ENCODE measurements around the gene GJA4. TPM values are rescaled to one million over a fixed set of nuclear protein-coding genes. Genes with fewer than 3 reads are reported as not detected.

GJA4 gene
- polyA plus RNA-seq, 1 donor = 15.0 TPM

DNA sequence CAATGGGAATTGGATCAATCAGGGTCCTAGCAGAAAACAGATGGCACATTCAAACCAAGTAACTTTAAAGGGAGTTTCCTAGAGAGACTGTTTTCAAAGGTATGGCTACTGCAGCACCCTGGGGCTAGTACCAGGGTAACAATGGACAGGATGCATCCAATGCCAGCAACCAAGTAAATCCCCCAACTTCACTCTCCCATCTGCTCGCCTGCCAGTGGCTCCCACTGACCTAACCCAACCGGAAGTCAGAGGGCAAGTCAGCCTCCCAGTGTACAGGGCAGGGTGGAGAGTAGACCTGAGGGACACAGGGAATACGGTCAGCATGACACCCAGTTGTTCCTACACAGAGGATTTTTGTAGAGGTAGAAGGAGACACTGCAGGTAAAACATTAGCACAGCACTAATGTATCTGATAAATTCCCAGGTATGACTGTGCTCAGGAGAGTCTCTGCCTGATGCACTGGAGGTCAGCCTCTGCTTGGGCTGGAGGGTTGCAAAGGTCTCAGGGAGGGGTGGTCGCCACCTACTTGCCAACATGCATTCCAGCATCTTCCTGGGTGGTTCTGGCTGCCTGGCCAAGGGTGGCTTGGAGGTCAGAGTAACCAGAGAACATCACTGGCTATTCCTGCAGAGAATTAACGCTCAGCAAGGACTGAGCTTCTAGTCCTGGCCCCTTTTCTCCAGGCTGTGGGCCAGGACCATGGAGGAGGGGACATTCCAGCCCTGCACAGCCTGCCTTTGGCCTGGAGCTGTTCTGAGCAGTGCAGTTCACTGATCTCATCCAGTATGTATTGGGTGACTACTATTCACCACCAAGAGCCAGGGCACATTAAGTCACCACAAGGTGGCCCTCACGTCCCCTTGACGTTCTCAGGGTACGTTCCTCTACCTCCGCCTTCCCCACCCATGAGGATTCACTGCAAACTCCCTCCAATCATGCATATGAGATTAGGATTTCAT lies 5.1 kb upstream of the GJA4 start:
- no peak for DNase-seq
- Histone ChIP-seq H3K36me3 (ENCODE audit: control insufficient read depth, insufficient read depth, low read length) (no peaks in the 10 kb centered on the region), H3K4me3 (ENCODE audit: low read length) (no peak overlapping the region), H3K9me3 (ENCODE audit: control insufficient read depth, low read depth, low read length) (no peaks in the 10 kb centered on the region), H3K27ac (ENCODE audit: low read length) (no peak overlapping the region), H3K4me1 (ENCODE audit: control insufficient read depth, insufficient read depth, low read length) (peaks cover 3% of the 10 kb centered on the region), H3K27me3 (ENCODE audit: control insufficient read depth, insufficient read depth, low read length) (peaks cover 21% of the 10 kb centered on the region)
- WGBS (ENCODE audit: insufficient coverage, low lambda C conversion rate) = no CpG with 5 or more reads among the region's 9 CpGs

- no CpG with 5 or more reads among the region's 6 CpGs for WGBS (ENCODE audit: insufficient coverage, low lambda C conversion rate)
- no peak for DNase-seq
- Histone ChIP-seq H3K27ac (ENCODE audit: low read length) (no peak overlapping the region), H3K36me3 (ENCODE audit: control insufficient read depth, insufficient read depth, low read length) (no peaks in the 10 kb centered on the region), H3K27me3 (ENCODE audit: control insufficient read depth, insufficient read depth, low read length) (peaks cover 29% of the 10 kb centered on the region), H3K4me3 (ENCODE audit: low read length) (no peak overlapping the region), H3K4me1 (ENCODE audit: control insufficient read depth, insufficient read depth, low read length) (peaks cover 3% of the 10 kb centered on the region), H3K9me3 (ENCODE audit: control insufficient read depth, low read depth, low read length) (no peaks in the 10 kb centered on the region)
Observed at GRCh38 chr1:34790985-34791384, 1.8 kb upstream of the GJA4 start.

DNA sequence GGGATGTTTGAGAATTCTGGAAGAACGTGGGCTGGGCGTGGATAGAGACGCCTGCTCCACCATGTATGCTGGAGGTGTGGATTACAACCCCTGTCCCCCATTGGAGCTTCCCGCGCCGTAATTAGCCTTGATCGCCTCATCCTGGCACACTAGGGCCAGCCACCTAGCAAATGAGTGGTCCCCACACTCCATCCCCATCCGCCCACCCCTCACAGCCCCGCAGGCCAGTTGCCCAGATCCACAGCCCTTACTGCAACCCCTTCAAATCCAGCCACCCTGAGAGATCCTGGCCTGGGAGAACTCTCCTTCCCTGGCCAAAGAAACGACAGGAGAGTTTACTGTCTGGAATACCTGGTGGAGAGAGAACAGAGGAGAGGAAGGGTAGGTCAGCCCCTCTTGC lies 375 bp upstream of the GJA4 start:
- H3K9me3 ChIP-seq (ENCODE audit: control insufficient read depth, low read depth, low read length) = no peaks in the 10 kb centered on the region
- peaks cover 29% of the 10 kb centered on the region for H3K27me3 ChIP-seq (ENCODE audit: control insufficient read depth, insufficient read depth, low read length)
- H3K36me3 ChIP-seq (ENCODE audit: control insufficient read depth, insufficient read depth, low read length) = no peaks in the 10 kb centered on the region
- no peaks in the 10 kb centered on the region for H3K4me1 ChIP-seq (ENCODE audit: control insufficient read depth, insufficient read depth, low read length)
- H3K4me3 ChIP-seq (ENCODE audit: low read length) = no peak overlapping the region
- WGBS (ENCODE audit: insufficient coverage, low lambda C conversion rate) = no CpG with 5 or more reads among the region's 10 CpGs
- H3K27ac ChIP-seq (ENCODE audit: low read length) = no peak overlapping the region
- DNase-seq = no peak

GRCh38 chr1:34794001-34794789 lies 1.4 kb downstream of the GJA4 start:
- Histone ChIP-seq H3K4me3 (ENCODE audit: low read length) (no peak overlapping the region), H3K36me3 (ENCODE audit: control insufficient read depth, insufficient read depth, low read length) (no peaks in the 10 kb centered on the region), H3K9me3 (ENCODE audit: control insufficient read depth, low read depth, low read length) (no peaks in the 10 kb centered on the region), H3K4me1 (ENCODE audit: control insufficient read depth, insufficient read depth, low read length) (no peaks in the 10 kb centered on the region), H3K27me3 (ENCODE audit: control insufficient read depth, insufficient read depth, low read length) (peaks cover 29% of the 10 kb centered on the region), H3K27ac (ENCODE audit: low read length) (no peak overlapping the region)
- no peak for DNase-seq
- no CpG with 5 or more reads among the region's 40 CpGs for WGBS (ENCODE audit: insufficient coverage, low lambda C conversion rate)

GRCh38 chr1:34794790-34795180 lies 2.0 kb downstream of the GJA4 start:
- no peak overlapping the region for H3K4me3 ChIP-seq (ENCODE audit: low read length)
- DNase-seq = no peak
- no peaks in the 10 kb centered on the region for H3K4me1 ChIP-seq (ENCODE audit: control insufficient read depth, insufficient read depth, low read length)
- no peak overlapping the region for H3K27ac ChIP-seq (ENCODE audit: low read length)
- no peaks in the 10 kb centered on the region for H3K36me3 ChIP-seq (ENCODE audit: control insufficient read depth, insufficient read depth, low read length)
- WGBS (ENCODE audit: insufficient coverage, low lambda C conversion rate) = no CpG with 5 or more reads among the region's 12 CpGs
- H3K27me3 ChIP-seq (ENCODE audit: control insufficient read depth, insufficient read depth, low read length) = peaks cover 29% of the 10 kb centered on the region
- H3K9me3 ChIP-seq (ENCODE audit: control insufficient read depth, low read depth, low read length) = no peaks in the 10 kb centered on the region

DNA sequence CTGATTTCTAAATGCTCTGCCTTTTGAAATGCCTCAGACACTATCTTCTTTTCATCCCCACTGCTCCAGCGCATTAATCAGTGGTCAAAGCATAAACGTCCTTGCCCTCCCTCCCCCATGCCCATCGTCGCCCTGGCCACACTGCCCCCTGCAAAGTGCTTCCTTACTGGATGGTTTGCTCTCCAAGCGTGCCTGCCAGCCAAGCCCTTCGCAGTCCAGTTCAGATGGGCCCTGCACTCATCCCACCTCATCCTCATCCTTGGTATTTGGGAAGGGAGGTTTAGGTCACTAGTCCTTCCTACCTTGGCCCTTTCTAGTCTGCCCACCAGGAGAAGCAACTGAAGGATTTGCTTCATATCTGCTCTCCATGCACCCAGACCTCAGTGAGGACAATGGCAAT lies 3.1 kb downstream of the GJA4 start:
- Histone ChIP-seq H3K36me3 (ENCODE audit: control insufficient read depth, insufficient read depth, low read length) (no peaks in the 10 kb centered on the region), H3K27me3 (ENCODE audit: control insufficient read depth, insufficient read depth, low read length) (peaks cover 25% of the 10 kb centered on the region), H3K4me1 (ENCODE audit: control insufficient read depth, insufficient read depth, low read length) (no peaks in the 10 kb centered on the region), H3K27ac (ENCODE audit: low read length) (no peak overlapping the region), H3K9me3 (ENCODE audit: control insufficient read depth, low read depth, low read length) (no peaks in the 10 kb centered on the region), H3K4me3 (ENCODE audit: low read length) (no peak overlapping the region)
- no CpG with 5 or more reads among the region's 6 CpGs for WGBS (ENCODE audit: insufficient coverage, low lambda C conversion rate)
- no peak for DNase-seq

- Histone ChIP-seq H3K4me1 (ENCODE audit: control insufficient read depth, insufficient read depth, low read length) (no peaks in the 10 kb centered on the region), H3K36me3 (ENCODE audit: control insufficient read depth, insufficient read depth, low read length) (no peaks in the 10 kb centered on the region), H3K27me3 (ENCODE audit: control insufficient read depth, insufficient read depth, low read length) (peaks cover 15% of the 10 kb centered on the region), H3K9me3 (ENCODE audit: control insufficient read depth, low read depth, low read length) (no peaks in the 10 kb centered on the region), H3K27ac (ENCODE audit: low read length) (no peak overlapping the region), H3K4me3 (ENCODE audit: low read length) (no peak overlapping the region)
- no peak for DNase-seq
- WGBS (ENCODE audit: insufficient coverage, low lambda C conversion rate) = 100% methylated on average over 1 of the region's 6 CpGs
Observed at GRCh38 chr1:34796990-34797389, 4.2 kb downstream of the GJA4 start.

GRCh38 chr1:34800214-34800613 lies 7.4 kb downstream of the GJA4 start:
- no CpG with 5 or more reads among the region's 6 CpGs for WGBS (ENCODE audit: insufficient coverage, low lambda C conversion rate)
- H3K27me3 ChIP-seq (ENCODE audit: control insufficient read depth, insufficient read depth, low read length) = no peaks in the 10 kb centered on the region
- no peak for DNase-seq
- H3K27ac ChIP-seq (ENCODE audit: low read length) = no peak overlapping the region
- H3K4me3 ChIP-seq (ENCODE audit: low read length) = no peak overlapping the region
- no peaks in the 10 kb centered on the region for H3K4me1 ChIP-seq (ENCODE audit: control insufficient read depth, insufficient read depth, low read length)
- H3K9me3 ChIP-seq (ENCODE audit: control insufficient read depth, low read depth, low read length) = no peaks in the 10 kb centered on the region
- H3K36me3 ChIP-seq (ENCODE audit: control insufficient read depth, insufficient read depth, low read length) = no peaks in the 10 kb centered on the region

- H3K9me3 ChIP-seq (ENCODE audit: control insufficient read depth, low read depth, low read length) = no peaks in the 10 kb centered on the region
- H3K36me3 ChIP-seq (ENCODE audit: control insufficient read depth, insufficient read depth, low read length) = no peaks in the 10 kb centered on the region
- 100% methylated on average over 1 of the region's 3 CpGs for WGBS (ENCODE audit: insufficient coverage, low lambda C conversion rate)
- DNase-seq = no peak
- no peak overlapping the region for H3K4me3 ChIP-seq (ENCODE audit: low read length)
- no peaks in the 10 kb centered on the region for H3K27me3 ChIP-seq (ENCODE audit: control insufficient read depth, insufficient read depth, low read length)
- no peak overlapping the region for H3K27ac ChIP-seq (ENCODE audit: low read length)
- no peaks in the 10 kb centered on the region for H3K4me1 ChIP-seq (ENCODE audit: control insufficient read depth, insufficient read depth, low read length)
Observed at GRCh38 chr1:34803770-34804169, 11.0 kb downstream of the GJA4 start.

DNA sequence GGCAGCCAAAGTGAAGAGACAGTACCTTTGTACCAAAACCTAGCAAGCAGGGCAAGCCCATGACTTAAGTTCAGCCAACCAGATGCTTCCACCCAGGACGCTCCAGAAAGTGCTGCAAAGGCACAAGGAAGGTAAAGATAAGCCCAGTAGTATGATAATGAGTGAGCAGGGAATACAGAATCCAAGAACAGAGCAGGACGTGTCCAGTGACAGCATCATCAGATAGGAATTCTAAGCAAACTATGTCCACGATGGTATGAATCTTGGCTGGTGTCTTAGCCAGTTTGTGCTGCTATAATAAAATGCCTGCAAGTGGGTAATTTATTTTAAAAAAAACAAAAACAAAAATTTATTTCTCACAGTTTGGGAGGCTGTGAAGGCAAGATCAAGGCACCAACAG lies 13.6 kb downstream of the GJA4 start:
- no peak for DNase-seq
- no CpG with 5 or more reads among the region's 3 CpGs for WGBS (ENCODE audit: insufficient coverage, low lambda C conversion rate)
- H3K27me3 ChIP-seq (ENCODE audit: control insufficient read depth, insufficient read depth, low read length) = no peaks in the 10 kb centered on the region
- H3K27ac ChIP-seq (ENCODE audit: low read length) = no peak overlapping the region
- no peak overlapping the region for H3K4me3 ChIP-seq (ENCODE audit: low read length)
- H3K4me1 ChIP-seq (ENCODE audit: control insufficient read depth, insufficient read depth, low read length) = no peaks in the 10 kb centered on the region
- H3K36me3 ChIP-seq (ENCODE audit: control insufficient read depth, insufficient read depth, low read length) = no peaks in the 10 kb centered on the region
- no peaks in the 10 kb centered on the region for H3K9me3 ChIP-seq (ENCODE audit: control insufficient read depth, low read depth, low read length)
